ENCODE results near the gene ZBP1. TPM values are rescaled to one million over a fixed set of nuclear protein-coding genes. Genes with fewer than 3 reads are reported as not detected.

The ZBP1 gene
- total and polyA plus RNA-seq, 3 donors from 2014 or later: 0.31 to 0.66 TPM; not detected in 1

- Histone ChIP-seq H3K36me3 (ENCODE audit: low read depth, missing control alignments) (no peaks in the 10 kb centered on the region), H3K4me1 (no peaks in the 10 kb centered on the region), H3K4me3 (no peak overlapping the region), H3K27ac (no peak overlapping the region), H3K27me3 (no peaks in the 10 kb centered on the region), H3K9me3 (no peaks in the 10 kb centered on the region)
- TF ChIP-seq POLR2A (IDR thresholded peaks at IDR 0.05): no peak
- TF ChIP-seq CTCF (IDR thresholded peaks at IDR 0.05): no peak
- intact Hi-C loops (cut with DNase I; ENCODE audit: low total_unique reads): no loop called here
- WGBS, 2 donors: 88 to 95% methylated on average over 12 of the region's 12 CpGs
- DNase-seq: no peak
Observed at GRCh38 chr20:57613481-57613921, 6.7 kb downstream of the ZBP1 start.

GRCh38 chr20:57612916-57613315, 7.3 kb downstream of the ZBP1 start:
- no peaks in the 10 kb centered on the region for H3K36me3 ChIP-seq (ENCODE audit: low read depth, missing control alignments)
- H3K4me3 ChIP-seq: no peak overlapping the region
- DNase-seq: no peak
- no peak overlapping the region for H3K27ac ChIP-seq
- no peaks in the 10 kb centered on the region for H3K9me3 ChIP-seq
- H3K4me1 ChIP-seq: no peaks in the 10 kb centered on the region
- intact Hi-C loops (cut with DNase I; ENCODE audit: low total_unique reads): no loop called here
- no peak for TF ChIP-seq POLR2A (IDR thresholded peaks at IDR 0.05)
- H3K27me3 ChIP-seq: no peaks in the 10 kb centered on the region
- 89 to 93% methylated on average over 7 of the region's 7 CpGs for WGBS, 2 donors

GRCh38 chr20:57612436-57612835, 7.8 kb downstream of the ZBP1 start:
- intact Hi-C loops (cut with DNase I; ENCODE audit: low total_unique reads): no loop called here
- Histone ChIP-seq H3K27ac (no peak overlapping the region), H3K36me3 (ENCODE audit: low read depth, missing control alignments) (no peaks in the 10 kb centered on the region), H3K4me1 (no peaks in the 10 kb centered on the region), H3K4me3 (no peak overlapping the region), H3K9me3 (no peaks in the 10 kb centered on the region), H3K27me3 (no peaks in the 10 kb centered on the region)
- TF ChIP-seq POLR2A (IDR thresholded peaks at IDR 0.05): no peak
- TF ChIP-seq CTCF (IDR thresholded peaks at IDR 0.05): no peak
- DNase-seq: no peak
- 89% methylated on average over 7 of the region's 7 CpGs for WGBS, 2 donors

GRCh38 chr20:57611586-57612311, 8.5 kb downstream of the ZBP1 start:
- Histone ChIP-seq H3K36me3 (ENCODE audit: low read depth, missing control alignments) (no peaks in the 10 kb centered on the region), H3K4me3 (no peak overlapping the region), H3K4me1 (no peaks in the 10 kb centered on the region), H3K27ac (no peak overlapping the region), H3K9me3 (no peaks in the 10 kb centered on the region), H3K27me3 (no peaks in the 10 kb centered on the region)
- TF ChIP-seq POLR2A (IDR thresholded peaks at IDR 0.05): no peak
- TF ChIP-seq CTCF (IDR thresholded peaks at IDR 0.05): no peak
- intact Hi-C loops (cut with DNase I; ENCODE audit: low total_unique reads): no loop called here
- DNase-seq: peak; percentile 43
- 64 to 79% methylated on average over 10 to 18 of the region's 18 CpGs for WGBS, 2 donors

- DNase-seq: no peak
Observed at GRCh38 chr20:57610261-57610952, 9.8 kb downstream of the ZBP1 start.

More at GRCh38 chr20:57610261-57610952, 9.8 kb downstream of the ZBP1 start:
- H3K27ac ChIP-seq: no peak overlapping the region
- intact Hi-C loops (cut with DNase I; ENCODE audit: low total_unique reads): no loop called here
- no peaks in the 10 kb centered on the region for H3K36me3 ChIP-seq (ENCODE audit: low read depth, missing control alignments)
- 46 to 62% methylated on average over 11 to 18 of the region's 18 CpGs for WGBS, 2 donors
- H3K27me3 ChIP-seq: no peaks in the 10 kb centered on the region
- no peaks in the 10 kb centered on the region for H3K4me1 ChIP-seq
- no peak for TF ChIP-seq POLR2A (IDR thresholded peaks at IDR 0.05)
- TF ChIP-seq CTCF (IDR thresholded peaks at IDR 0.05): no peak
- H3K4me3 ChIP-seq: no peak overlapping the region
- no peaks in the 10 kb centered on the region for H3K9me3 ChIP-seq

Measured in testis (tissue), 3 donors.